ENCODE data around the gene S100A9. TPM values are rescaled to one million over a fixed set of nuclear protein-coding genes. Genes with fewer than 3 reads are reported as not detected.
A peak's percentile ranks its signal among the peaks of the same experiment; 100 is the strongest.

S100A9 gene
- total and polyA plus RNA-seq, 2 experiments from 2014 or later = 0.74 TPM; not detected in 1

- no peaks in the 10 kb centered on the region for H3K9me3 ChIP-seq (ENCODE audit: low read depth)
- H3K27me3 ChIP-seq = no peaks in the 10 kb centered on the region
- TF ChIP-seq, protein P1, sequence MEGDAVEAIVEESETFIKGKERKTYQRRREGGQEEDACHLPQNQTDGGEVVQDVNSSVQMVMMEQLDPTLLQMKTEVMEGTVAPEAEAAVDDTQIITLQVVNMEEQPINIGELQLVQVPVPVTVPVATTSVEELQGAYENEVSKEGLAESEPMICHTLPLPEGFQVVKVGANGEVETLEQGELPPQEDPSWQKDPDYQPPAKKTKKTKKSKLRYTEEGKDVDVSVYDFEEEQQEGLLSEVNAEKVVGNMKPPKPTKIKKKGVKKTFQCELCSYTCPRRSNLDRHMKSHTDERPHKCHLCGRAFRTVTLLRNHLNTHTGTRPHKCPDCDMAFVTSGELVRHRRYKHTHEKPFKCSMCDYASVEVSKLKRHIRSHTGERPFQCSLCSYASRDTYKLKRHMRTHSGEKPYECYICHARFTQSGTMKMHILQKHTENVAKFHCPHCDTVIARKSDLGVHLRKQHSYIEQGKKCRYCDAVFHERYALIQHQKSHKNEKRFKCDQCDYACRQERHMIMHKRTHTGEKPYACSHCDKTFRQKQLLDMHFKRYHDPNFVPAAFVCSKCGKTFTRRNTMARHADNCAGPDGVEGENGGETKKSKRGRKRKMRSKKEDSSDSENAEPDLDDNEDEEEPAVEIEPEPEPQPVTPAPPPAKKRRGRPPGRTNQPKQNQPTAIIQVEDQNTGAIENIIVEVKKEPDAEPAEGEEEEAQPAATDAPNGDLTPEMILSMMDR (IDR thresholded peaks at IDR 0.05; ENCODE audit: low read depth, low read length) = no peak
- peaks cover 25% of the 10 kb centered on the region for H3K4me1 ChIP-seq (ENCODE audit: low read depth)
- H3K4me3 ChIP-seq = no peak overlapping the region
- H3K27ac ChIP-seq = no peak overlapping the region
- H3K36me3 ChIP-seq = no peaks in the 10 kb centered on the region
- DNase-seq (ENCODE audit: low read depth in 1 of 2, low spot score in 1 of 2) = no peak
These were observed 21.0 kb upstream of the S100A9 start for GRCh38 chr1:153336650-153337049.

DNA sequence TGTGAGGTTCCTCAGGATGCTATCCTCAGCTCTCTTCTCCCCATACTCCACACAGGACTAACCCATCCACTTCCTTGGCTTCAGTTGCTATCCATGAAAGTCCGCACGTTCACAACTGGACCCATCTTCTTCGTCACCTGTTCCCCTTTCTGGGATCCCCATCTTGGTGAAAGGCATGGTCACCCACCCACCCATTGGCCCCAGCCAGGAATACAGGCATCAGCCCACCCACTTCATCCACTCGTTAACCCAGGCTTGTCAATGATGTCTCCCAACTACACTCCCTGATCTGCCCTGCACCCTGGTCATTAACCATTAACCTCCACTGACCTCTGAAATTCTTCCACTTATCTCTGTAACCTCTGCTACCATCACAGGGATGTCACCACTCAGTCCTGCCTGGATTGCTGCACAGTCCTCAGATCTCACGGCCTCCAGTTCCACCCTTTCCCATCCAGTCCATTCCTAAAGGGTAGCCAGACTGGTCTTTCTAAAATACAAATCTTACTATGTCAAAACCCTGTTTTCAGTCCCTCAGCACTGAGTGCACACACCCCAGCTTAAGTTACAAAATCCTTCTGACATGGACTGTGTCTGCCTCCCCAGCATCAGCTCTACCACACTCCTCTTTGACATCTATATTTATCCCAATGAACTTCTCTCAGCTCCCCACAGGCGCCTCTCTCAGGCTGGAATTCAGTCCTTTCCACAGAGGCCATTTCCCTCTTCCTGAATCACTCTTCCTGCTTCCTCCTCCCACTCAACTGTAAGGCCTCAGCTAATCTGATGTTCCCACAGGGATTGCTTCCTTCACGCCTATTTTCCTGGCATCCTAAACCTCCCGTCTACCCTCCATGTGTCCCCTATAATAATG, 19.4 kb upstream of the S100A9 start:
- TF ChIP-seq, protein P1 (IDR thresholded peaks at IDR 0.05; ENCODE audit: low read depth, low read length) = no peak
- DNase-seq (ENCODE audit: low read depth in 1 of 2, low spot score in 1 of 2) = peak in 1 of 2 donors; percentile 55
- H3K4me1 ChIP-seq (ENCODE audit: low read depth) = peaks cover 41% of the 10 kb centered on the region
- no peaks in the 10 kb centered on the region for H3K27me3 ChIP-seq
- H3K27ac ChIP-seq = peak overlapping the region; percentile 92
- H3K36me3 ChIP-seq = no peaks in the 10 kb centered on the region
- no peaks in the 10 kb centered on the region for H3K9me3 ChIP-seq (ENCODE audit: low read depth)
- H3K4me3 ChIP-seq = no peak overlapping the region

DNA sequence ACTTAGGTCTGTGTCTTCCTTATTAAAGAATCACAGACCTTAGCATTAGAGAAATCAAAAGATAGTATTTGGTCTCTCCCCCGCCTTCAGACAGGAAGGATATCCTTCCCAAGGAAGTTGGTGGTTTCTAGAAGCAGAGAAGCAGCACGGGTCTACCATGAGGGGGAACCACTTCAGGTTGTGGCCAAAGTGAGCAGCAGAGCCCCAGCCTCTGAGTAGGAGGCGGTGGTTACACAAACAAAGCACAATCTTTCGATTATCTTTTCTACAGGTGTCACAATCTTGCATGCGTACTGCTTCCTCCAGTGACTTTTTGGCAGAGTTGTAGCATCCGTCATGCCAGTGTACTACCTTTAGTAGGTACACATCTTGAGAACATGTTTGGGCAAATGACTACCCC, 17.9 kb upstream of the S100A9 start:
- Histone ChIP-seq H3K36me3 (no peaks in the 10 kb centered on the region), H3K27me3 (no peaks in the 10 kb centered on the region), H3K4me3 (no peak overlapping the region), H3K27ac (no peak overlapping the region), H3K4me1 (ENCODE audit: low read depth) (peaks cover 56% of the 10 kb centered on the region), H3K9me3 (ENCODE audit: low read depth) (no peaks in the 10 kb centered on the region)
- no peak for DNase-seq (ENCODE audit: low read depth in 1 of 2, low spot score in 1 of 2)
- TF ChIP-seq, protein P1 (IDR thresholded peaks at IDR 0.05; ENCODE audit: low read depth, low read length) = no peak

DNA sequence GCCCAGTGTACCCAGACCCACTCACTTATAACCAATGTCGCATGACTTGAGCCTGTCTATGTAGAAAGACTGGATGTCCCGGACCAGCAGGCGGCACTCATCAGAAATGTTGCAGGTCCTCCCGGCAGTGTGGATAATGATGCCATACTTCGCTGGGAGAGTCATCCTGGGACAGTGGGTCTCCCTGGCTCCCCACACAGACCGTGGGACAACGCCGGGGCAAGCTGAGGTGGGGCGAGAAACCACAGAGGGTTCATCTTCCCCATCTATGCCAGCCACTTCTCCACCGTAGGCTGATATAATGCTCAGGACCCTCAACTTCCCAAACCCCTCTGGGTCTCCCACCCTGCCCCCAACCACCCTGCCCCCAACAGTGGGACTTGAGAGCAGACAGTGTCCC, 17.3 kb upstream of the S100A9 start:
- no peaks in the 10 kb centered on the region for H3K36me3 ChIP-seq
- no peak for DNase-seq (ENCODE audit: low read depth in 1 of 2, low spot score in 1 of 2)

GRCh38 chr1:153341431-153341934, 16.2 kb upstream of the S100A9 start:
- Histone ChIP-seq H3K4me3 (no peak overlapping the region), H3K27ac (peak overlapping the region; percentile 25), H3K27me3 (no peaks in the 10 kb centered on the region), H3K36me3 (no peaks in the 10 kb centered on the region), H3K9me3 (ENCODE audit: low read depth) (no peaks in the 10 kb centered on the region), H3K4me1 (ENCODE audit: low read depth) (peaks cover 58% of the 10 kb centered on the region)
- no peak for DNase-seq (ENCODE audit: low read depth in 1 of 2, low spot score in 1 of 2)
- TF ChIP-seq, protein P1 (IDR thresholded peaks at IDR 0.05; ENCODE audit: low read depth, low read length) = no peak

More for the DNA sequence above, 17.3 kb upstream of the S100A9 start:
- H3K4me3 ChIP-seq = no peak overlapping the region
- H3K27me3 ChIP-seq = no peaks in the 10 kb centered on the region
- H3K9me3 ChIP-seq (ENCODE audit: low read depth) = no peaks in the 10 kb centered on the region
- peaks cover 58% of the 10 kb centered on the region for H3K4me1 ChIP-seq (ENCODE audit: low read depth)
- TF ChIP-seq, protein P1 (IDR thresholded peaks at IDR 0.05; ENCODE audit: low read depth, low read length) = no peak
- no peak overlapping the region for H3K27ac ChIP-seq
